Neutrophil (primary cell): ENCODE results near the gene TMEM52B.

ENCODE experiments used
- H3K27ac ChIP-seq: fragments of 200-600 bp; sonication (generic); 2 replicates; pipeline ENCODE4 v1.5.1; 2016; ENCODE audit warnings: mild to moderate bottlenecking, moderate library complexity
- H3K27me3 ChIP-seq: fragments of 200-600 bp; sonication (generic); 2 replicates; pipeline ENCODE4 v1.6.0; 2016; ENCODE audit warnings: mild to moderate bottlenecking
- H3K36me3 ChIP-seq: fragments of 200-600 bp; sonication (generic); 2 replicates; pipeline ENCODE4 v1.5.1; 2017
- H3K4me1 ChIP-seq, 2 experiments: fragments of 200-600 bp in 1 of 2; sonication (generic) in 1 of 2; 1 replicate in 1 of 2; 2 replicates in 1 of 2; pipeline versions ENCODE4 v1.5.1 to v1.6.1; 2013 to 2016; ENCODE audit warnings: low read depth in 1 of 2, low read length in 1 of 2, mild to moderate bottlenecking in 1 of 2, moderate library complexity in 1 of 2; ENCODE audit not compliant: control insufficient read depth in 1 of 2, insufficient read depth in 1 of 2
- H3K4me3 ChIP-seq, 2 experiments: fragments of 200-600 bp in 1 of 2; sonication (generic) in 1 of 2; 1 replicate in 1 of 2; 2 replicates in 1 of 2; pipeline ENCODE4 v1.5.1; 2013 to 2016; ENCODE audit warnings: low read depth in 1 of 2, low read length in 1 of 2, mild to moderate bottlenecking in 1 of 2, moderate library complexity in 1 of 2
- H3K9me3 ChIP-seq: fragments of 200-600 bp; sonication (generic); 2 replicates; pipeline ENCODE4 v1.5.1; 2016
- TF ChIP-seq, protein P1 (sequence below): fragments of 200-600 bp; sonication (generic); IDR thresholded peaks from 2 replicates; pipeline ENCODE4 v1.5.1; 2016; ENCODE audit warnings: antibody characterized with exemption

The TMEM52B gene

DNA sequence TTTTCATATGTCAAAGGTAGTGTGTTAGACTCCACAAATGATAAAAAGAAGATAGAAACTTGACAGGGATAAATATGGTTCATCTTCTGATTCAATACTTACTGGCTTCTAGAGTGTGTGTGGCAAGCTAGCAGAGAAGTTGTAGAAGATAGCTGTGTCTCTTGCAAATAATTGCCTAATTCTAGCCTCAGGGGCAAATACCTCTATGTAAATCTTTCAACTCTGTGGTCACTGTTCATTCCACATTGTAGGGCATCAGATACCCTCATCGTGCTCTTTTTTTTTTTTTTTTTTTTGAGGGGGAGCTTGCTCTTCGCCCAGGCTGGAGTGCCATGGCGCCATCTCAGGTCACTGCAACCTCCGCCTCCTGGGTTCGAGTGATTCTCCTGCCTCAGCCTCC lies 8.6 kb upstream of the TMEM52B start:
- no peak overlapping the region for H3K4me3 ChIP-seq
- no peaks in the 10 kb centered on the region for H3K36me3 ChIP-seq
- TF ChIP-seq, protein P1, sequence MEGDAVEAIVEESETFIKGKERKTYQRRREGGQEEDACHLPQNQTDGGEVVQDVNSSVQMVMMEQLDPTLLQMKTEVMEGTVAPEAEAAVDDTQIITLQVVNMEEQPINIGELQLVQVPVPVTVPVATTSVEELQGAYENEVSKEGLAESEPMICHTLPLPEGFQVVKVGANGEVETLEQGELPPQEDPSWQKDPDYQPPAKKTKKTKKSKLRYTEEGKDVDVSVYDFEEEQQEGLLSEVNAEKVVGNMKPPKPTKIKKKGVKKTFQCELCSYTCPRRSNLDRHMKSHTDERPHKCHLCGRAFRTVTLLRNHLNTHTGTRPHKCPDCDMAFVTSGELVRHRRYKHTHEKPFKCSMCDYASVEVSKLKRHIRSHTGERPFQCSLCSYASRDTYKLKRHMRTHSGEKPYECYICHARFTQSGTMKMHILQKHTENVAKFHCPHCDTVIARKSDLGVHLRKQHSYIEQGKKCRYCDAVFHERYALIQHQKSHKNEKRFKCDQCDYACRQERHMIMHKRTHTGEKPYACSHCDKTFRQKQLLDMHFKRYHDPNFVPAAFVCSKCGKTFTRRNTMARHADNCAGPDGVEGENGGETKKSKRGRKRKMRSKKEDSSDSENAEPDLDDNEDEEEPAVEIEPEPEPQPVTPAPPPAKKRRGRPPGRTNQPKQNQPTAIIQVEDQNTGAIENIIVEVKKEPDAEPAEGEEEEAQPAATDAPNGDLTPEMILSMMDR: no peak
- no peaks in the 10 kb centered on the region for H3K27me3 ChIP-seq
- H3K9me3 ChIP-seq: no peaks in the 10 kb centered on the region
- peaks cover 69 to 74% of the 10 kb centered on the region in 2 experiments for H3K4me1 ChIP-seq
- peak overlapping the region; percentile 71 for H3K27ac ChIP-seq

DNA sequence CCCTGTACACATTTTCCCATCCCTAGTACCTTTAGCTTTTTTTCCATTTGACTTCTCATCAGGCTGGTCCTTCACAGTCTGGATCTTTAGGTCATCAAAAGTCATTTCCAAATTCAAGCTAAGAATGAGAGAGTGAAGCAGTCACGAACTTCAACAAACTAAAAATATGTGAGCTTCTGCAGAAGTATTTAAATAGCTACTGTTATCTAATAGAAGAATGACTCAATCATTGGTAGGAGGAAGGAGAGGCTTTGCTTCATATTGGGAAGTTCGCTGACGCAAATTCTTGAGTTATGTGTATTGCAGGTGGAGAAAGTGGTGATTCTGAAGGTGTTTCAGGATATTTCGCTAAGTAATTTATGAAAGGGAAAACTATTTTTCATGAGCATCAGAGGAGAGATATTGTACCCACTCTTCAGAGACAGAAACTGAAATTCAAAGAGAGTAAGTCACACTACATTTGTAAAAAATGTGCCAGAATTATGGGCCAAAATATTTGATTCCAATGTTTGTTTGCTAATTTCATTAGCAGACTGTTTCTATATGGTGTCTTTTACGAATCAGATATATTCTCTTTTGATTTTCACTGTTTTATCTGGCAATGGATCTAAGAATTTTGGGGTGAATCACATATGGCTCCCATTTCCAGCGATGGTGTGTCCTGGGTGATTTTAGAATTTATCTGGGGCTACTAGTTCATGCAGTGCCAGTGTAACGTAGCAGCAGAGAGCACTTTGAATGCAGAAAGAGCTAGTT lies 6.7 kb upstream of the TMEM52B start, which contains the start of gene OLR1:
Gene OLR1 (minus strand): TSS at position 160 of the 756 bp plus-strand sequence. CDS start 55 bp downstream, at position 105.
- H3K27ac ChIP-seq: peak within 1 kb of the TSS; percentile 71
- TF ChIP-seq, protein P1: no peak
- H3K4me3 ChIP-seq: peak within 1 kb of the TSS in 1 of 2 experiments; percentile 14

DNA sequence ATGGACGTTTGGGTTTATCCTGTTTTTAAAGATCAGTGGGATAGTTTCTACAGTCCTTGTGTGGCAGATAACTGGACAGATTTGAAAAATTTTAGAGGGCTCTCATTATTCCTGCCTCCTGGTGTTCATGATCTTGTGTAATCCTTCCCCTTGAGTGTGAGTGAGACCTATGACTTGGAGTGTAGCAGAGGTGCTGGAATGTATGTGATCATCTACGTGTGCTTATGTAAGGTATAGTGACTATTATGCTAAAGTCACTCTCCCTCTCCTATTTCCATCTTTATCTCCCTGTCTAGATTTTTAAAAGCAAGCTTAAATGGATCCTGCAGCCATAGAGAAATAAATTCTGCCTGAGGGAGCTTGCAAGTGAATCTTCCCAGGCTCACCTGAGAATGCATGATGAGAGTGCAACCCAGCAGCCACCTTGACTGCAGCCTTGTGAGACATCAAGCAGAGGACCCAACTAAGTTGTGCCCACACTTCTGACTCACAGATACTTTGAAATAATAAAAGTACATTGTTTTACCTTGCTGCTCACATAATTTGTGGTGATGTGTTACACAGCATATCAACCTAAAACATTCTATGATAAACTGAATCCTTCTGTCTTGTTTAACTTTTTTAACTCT lies 3.7 kb upstream of the TMEM52B start:
- no peaks in the 10 kb centered on the region for H3K9me3 ChIP-seq
- no peaks in the 10 kb centered on the region for H3K27me3 ChIP-seq
- TF ChIP-seq, protein P1: no peak
- H3K27ac ChIP-seq: no peak overlapping the region
- no peak overlapping the region for H3K4me3 ChIP-seq
- no peaks in the 10 kb centered on the region for H3K36me3 ChIP-seq
- peaks cover 30 to 36% of the 10 kb centered on the region in 2 experiments for H3K4me1 ChIP-seq

More for the DNA sequence above, 6.7 kb upstream of the TMEM52B start, which contains the start of gene OLR1:
- no peaks in the 10 kb centered on the region for H3K36me3 ChIP-seq
- no peaks in the 10 kb centered on the region for H3K9me3 ChIP-seq
- H3K27me3 ChIP-seq: no peaks in the 10 kb centered on the region
- peaks cover 59 to 63% of the 10 kb centered on the region in 2 experiments for H3K4me1 ChIP-seq

DNA sequence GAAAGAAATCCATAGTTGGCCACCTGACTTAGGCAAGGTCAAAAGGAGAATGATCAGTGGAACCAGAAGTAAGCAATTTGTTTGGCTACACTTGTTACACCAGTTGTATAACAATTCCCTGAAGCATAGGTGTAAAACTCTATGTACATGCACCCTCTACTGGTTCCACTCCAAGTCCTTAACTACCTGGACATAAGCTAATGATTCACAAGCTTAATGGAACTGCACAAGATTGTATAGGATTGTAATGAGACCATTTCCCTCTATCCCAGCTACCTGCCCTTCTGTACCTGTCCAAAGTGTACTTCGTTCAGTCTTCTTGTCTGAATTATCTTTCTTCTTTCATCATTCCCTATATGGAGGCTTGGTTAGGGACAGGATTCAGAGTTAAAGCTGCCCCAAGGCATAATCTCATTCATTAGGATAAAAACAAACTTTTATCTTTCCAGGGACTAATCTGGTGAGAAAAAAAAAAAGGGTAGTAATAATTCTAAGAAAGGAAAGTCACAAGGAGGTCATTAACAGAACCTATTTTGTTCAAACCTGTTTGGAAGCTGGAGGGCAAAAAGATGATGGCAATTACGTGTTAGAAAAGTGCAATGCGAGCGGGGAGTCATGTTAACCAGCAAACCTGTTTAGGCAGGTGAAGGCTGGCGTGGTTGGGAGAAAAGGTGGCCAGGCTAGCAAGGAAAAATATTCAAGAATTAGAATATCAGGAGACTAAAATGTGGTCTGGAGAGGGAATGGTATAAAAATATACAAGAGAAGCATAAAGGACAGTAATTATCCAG lies 2.8 kb upstream of the TMEM52B start:
- no peaks in the 10 kb centered on the region for H3K27me3 ChIP-seq
- H3K36me3 ChIP-seq: no peaks in the 10 kb centered on the region
- TF ChIP-seq, protein P1: no peak
- no peak overlapping the region for H3K4me3 ChIP-seq
- no peaks in the 10 kb centered on the region for H3K9me3 ChIP-seq
- no peak overlapping the region for H3K27ac ChIP-seq
- peaks cover 24 to 27% of the 10 kb centered on the region in 2 experiments for H3K4me1 ChIP-seq

DNA sequence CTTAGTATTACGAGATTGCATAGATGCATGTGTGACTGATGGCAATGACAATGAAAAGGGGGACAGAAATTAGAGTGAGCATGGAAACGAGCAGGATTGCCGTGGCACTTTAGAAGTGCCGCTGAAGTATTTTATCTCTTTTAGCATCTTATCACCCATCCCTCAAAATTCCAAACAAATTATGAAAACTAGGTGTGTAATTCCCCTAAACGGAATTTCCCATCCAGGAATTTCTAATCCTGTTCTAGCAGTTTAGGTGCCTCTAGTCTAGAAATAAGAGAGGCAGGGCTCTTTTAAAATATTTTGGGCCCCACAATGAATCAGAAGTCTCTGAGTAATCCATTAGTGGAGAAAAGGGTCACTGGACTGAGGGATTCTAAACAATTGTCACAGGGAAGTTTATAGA lies 947 bp downstream of the TMEM52B start:
- no peak overlapping the region for H3K4me3 ChIP-seq
- TF ChIP-seq, protein P1: no peak
- peaks cover 31% of the 10 kb centered on the region in 2 experiments for H3K4me1 ChIP-seq
- H3K27ac ChIP-seq: no peak overlapping the region
- no peaks in the 10 kb centered on the region for H3K9me3 ChIP-seq
- no peaks in the 10 kb centered on the region for H3K36me3 ChIP-seq
- no peaks in the 10 kb centered on the region for H3K27me3 ChIP-seq
